ENCODE measurements around the gene GLB1L2.

The GLB1L2 gene

DNA sequence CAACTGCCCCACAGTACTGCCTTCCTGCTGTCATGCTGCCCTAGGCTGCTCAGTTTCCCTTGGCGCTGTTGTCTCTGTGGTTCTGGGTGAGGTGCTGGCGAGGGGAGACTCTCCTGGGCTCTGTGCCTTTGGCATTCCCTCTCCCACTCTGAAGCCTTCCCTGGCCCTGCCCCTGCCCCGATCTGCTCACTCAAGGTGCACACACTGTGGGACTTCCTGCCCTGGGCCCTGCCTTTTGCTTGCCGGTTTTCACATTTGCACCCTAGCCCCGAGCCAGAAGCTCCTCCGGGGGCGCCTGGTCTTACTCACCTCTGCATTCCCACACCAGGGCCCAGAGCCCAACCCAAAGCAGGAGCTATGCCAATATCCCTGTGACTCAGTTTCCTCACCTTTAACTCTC lies 68.2 kb downstream of the GLB1L2 start:
- no peak overlapping the region for H3K9ac ChIP-seq (ENCODE audit: low read depth, low read length)
- H3K27ac ChIP-seq (ENCODE audit: low read depth, low read length): no peak overlapping the region
- WGBS: 91% methylated on average over 7 of the region's 7 CpGs
- no peaks in the 10 kb centered on the region for H3K4me1 ChIP-seq (ENCODE audit: insufficient read depth, low read length)
- H3K27me3 ChIP-seq (ENCODE audit: insufficient read depth, low read length): no peaks in the 10 kb centered on the region
- H3K4me3 ChIP-seq (ENCODE audit: low read length): no peak overlapping the region
- 0 out of 2 replicates have a peak, but pooled peaks cover 3% of the 10 kb centered on the region for H3K36me3 ChIP-seq (ENCODE audit: insufficient read depth, low read length)
- H3K9me3 ChIP-seq (ENCODE audit: insufficient read depth, low read depth, low read length): no peaks in the 10 kb centered on the region

DNA sequence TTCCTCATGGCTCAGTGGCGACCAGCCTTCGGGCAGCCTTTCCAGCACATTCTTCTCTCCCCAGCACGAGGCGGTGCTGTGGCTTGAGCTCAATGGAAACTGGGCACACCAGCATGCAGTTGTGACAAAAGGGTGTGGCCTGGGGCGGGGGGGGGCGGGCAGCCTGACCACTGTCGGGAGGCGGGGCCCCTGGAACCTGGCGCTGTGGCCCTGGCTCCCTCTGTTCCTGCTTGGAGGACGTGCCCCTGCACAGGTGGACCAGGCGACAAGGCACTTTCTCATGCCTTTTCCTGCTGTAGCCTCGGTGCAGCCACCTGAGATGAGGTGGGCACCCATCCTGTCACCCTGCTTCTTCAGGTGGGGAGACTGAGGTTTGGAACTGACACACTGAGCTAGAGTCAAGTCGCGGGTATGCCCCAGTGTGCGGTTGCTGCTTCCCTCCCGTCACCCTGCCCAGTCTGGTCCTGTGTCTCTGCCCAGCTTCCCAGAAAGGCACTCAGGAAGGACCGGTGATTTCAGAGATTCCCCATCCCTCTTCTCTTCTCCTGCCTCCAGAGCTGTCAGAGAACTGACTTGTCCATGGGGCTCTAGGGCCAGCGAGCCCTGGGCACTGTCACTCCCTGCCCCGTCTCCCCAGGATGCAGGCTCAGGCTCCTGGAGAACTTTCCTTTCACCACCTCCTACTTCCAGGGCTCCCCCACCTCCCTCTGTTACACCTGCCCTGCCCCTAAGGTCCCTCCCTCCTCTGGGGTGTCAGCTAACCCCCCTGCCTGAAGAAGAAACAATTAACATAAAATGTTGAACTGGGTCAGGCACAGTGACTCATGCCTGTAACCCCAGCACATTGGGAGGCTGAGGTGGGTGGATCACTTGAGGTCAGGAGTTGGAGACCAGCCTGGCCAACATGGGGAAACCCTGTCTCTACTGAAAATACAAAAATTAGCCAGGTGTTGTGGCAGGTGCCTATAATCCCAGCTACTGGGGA lies 70.3 kb downstream of the GLB1L2 start:
- H3K4me1 ChIP-seq (ENCODE audit: insufficient read depth, low read length): no peaks in the 10 kb centered on the region
- H3K27ac ChIP-seq (ENCODE audit: low read depth, low read length): no peak overlapping the region
- no peak overlapping the region for H3K9ac ChIP-seq (ENCODE audit: low read depth, low read length)
- H3K9me3 ChIP-seq (ENCODE audit: insufficient read depth, low read depth, low read length): no peaks in the 10 kb centered on the region
- H3K36me3 ChIP-seq (ENCODE audit: insufficient read depth, low read length): 0 out of 2 replicates have a peak, but pooled peaks cover 3% of the 10 kb centered on the region
- WGBS: 83% methylated on average over 19 of the region's 19 CpGs
- no peaks in the 10 kb centered on the region for H3K27me3 ChIP-seq (ENCODE audit: insufficient read depth, low read length)
- no peak overlapping the region for H3K4me3 ChIP-seq (ENCODE audit: low read length)

DNA sequence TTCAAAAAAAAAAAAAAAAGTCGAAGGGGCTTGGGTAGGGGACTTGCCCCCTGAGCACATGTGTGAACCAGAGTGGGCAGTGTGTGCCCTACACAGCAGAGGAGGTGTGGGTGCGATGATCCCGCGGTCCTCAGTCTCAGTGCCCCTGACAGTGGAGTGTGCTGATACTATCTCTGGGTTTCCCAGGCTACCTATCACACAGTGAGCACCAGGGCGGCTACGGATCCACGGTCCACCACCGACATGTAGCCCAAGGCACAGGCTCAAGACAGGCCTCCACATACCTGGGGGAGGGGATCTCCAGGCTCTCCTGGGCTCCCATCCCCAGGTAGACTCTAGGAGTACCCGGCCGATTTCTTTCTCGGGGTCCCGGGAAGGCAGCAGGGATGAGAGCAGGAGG lies 71.1 kb downstream of the GLB1L2 start:
- no peak overlapping the region for H3K27ac ChIP-seq (ENCODE audit: low read depth, low read length)
- WGBS: 93% methylated on average over 12 of the region's 12 CpGs

DNA sequence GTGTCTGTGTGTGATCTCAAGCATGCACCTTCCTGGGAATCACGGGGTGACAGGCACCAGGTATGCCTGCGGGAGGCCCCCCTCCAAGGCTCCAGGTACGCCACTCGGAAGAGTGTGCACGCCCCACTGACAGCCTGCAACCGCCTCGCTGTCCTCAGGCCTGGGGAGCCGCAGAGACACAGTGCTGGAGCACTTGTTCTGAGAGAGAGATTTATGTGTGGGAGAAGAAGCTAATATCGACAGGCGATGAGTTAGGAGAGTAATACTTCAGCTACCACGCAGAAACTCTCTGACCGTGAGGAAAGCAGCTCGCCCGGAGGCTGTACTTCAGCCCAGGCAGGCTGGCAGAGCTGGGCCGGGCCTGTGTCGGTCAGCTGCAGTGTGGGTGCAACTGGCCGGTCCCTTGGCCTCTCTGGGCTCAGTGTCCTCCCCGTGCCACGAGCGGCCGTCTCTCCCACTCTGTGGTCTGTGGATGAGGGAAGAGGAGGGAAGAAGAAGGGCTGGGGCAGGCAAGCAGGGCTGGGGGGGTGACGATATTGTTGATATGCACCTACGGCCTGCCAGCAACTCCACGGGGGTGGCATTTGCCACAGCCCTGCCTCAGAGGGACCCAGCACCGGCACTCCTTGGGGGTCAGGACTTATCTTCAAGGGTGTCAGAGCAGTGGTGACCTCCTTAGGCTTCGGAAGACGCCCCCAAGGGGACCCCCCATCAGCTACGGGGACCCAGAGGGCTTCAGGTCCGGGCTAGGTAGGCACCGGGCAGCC lies 73.0 kb downstream of the GLB1L2 start:
- H3K9ac ChIP-seq (ENCODE audit: low read depth, low read length): no peak overlapping the region
- WGBS: 94% methylated on average over 30 of the region's 30 CpGs
- peaks cover 4% of the 10 kb centered on the region; the same call in 1 of the 2 replicates for H3K4me1 ChIP-seq (ENCODE audit: insufficient read depth, low read length)
- no peak overlapping the region for H3K4me3 ChIP-seq (ENCODE audit: low read length)
- no peaks in the 10 kb centered on the region for H3K9me3 ChIP-seq (ENCODE audit: insufficient read depth, low read depth, low read length)
- H3K36me3 ChIP-seq (ENCODE audit: insufficient read depth, low read length): 0 out of 2 replicates have a peak, but pooled peaks cover 3% of the 10 kb centered on the region
- H3K27me3 ChIP-seq (ENCODE audit: insufficient read depth, low read length): no peaks in the 10 kb centered on the region
- H3K27ac ChIP-seq (ENCODE audit: low read depth, low read length): no peak overlapping the region

More for the DNA sequence above, 71.1 kb downstream of the GLB1L2 start:
- Histone ChIP-seq H3K4me3 (ENCODE audit: low read length) (no peak overlapping the region), H3K9ac (ENCODE audit: low read depth, low read length) (no peak overlapping the region), H3K36me3 (ENCODE audit: insufficient read depth, low read length) (0 out of 2 replicates have a peak, but pooled peaks cover 3% of the 10 kb centered on the region), H3K27me3 (ENCODE audit: insufficient read depth, low read length) (no peaks in the 10 kb centered on the region), H3K4me1 (ENCODE audit: insufficient read depth, low read length) (no peaks in the 10 kb centered on the region), H3K9me3 (ENCODE audit: insufficient read depth, low read depth, low read length) (no peaks in the 10 kb centered on the region)

DNA sequence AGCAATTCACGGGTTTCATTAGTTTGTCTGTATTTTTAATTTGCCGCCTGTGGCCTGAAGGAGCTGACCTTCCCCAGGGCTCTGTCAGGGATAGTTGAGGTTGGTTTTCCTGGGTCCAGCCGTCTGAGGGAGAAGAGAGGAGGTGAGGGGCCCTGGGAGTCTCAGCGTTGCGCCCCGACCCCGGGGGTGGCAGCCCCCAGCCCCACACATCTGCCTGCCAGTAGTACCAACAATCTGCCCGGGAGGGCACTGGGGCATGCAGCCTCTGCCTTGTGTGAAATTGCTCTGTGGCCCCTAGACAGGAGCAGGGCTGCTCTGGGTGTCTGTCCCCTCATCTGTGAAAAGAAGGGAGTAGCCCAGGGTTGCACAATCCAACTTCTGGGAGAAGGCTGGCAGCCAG lies 73.6 kb downstream of the GLB1L2 start:
- H3K27ac ChIP-seq (ENCODE audit: low read depth, low read length): no peak overlapping the region
- peaks cover 4% of the 10 kb centered on the region; the same call in 1 of the 2 replicates for H3K4me1 ChIP-seq (ENCODE audit: insufficient read depth, low read length)
- no peaks in the 10 kb centered on the region for H3K9me3 ChIP-seq (ENCODE audit: insufficient read depth, low read depth, low read length)
- WGBS: 90% methylated on average over 8 of the region's 8 CpGs
- H3K4me3 ChIP-seq (ENCODE audit: low read length): no peak overlapping the region
- peaks cover 2% of the 10 kb centered on the region; the same call in 1 of the 2 replicates for H3K27me3 ChIP-seq (ENCODE audit: insufficient read depth, low read length)
- H3K36me3 ChIP-seq (ENCODE audit: insufficient read depth, low read length): 0 out of 2 replicates have a peak, but pooled peaks cover 3% of the 10 kb centered on the region
- no peak overlapping the region for H3K9ac ChIP-seq (ENCODE audit: low read depth, low read length)

DNA sequence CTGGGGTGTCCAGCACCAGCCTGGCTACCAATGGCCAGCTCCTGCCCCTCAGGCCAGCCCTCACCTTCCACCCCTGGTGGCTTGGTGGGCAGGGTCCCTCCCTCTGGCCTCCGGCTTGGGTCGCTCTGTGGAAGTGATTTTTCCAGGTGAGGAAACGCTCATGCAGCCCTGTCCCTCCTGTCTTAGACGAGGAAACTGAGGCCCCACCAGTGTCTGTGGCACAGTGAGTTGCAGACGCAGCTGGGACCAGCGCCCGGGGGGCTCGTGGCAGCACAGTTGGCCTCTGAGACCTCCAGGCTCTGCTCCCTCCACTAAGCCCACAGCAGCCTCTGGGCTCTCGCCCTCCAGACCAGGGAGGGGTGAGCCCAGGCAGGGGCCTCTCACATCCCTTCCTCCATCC lies 74.1 kb downstream of the GLB1L2 start:
- WGBS: 88% methylated on average over 9 of the region's 9 CpGs
- Histone ChIP-seq H3K27ac (ENCODE audit: low read depth, low read length) (no peak overlapping the region), H3K9ac (ENCODE audit: low read depth, low read length) (no peak overlapping the region), H3K36me3 (ENCODE audit: insufficient read depth, low read length) (0 out of 2 replicates have a peak, but pooled peaks cover 3% of the 10 kb centered on the region), H3K4me3 (ENCODE audit: low read length) (no peak overlapping the region), H3K4me1 (ENCODE audit: insufficient read depth, low read length) (peaks cover 4% of the 10 kb centered on the region; the same call in 1 of the 2 replicates), H3K27me3 (ENCODE audit: insufficient read depth, low read length) (peaks cover 6% of the 10 kb centered on the region), H3K9me3 (ENCODE audit: insufficient read depth, low read depth, low read length) (no peaks in the 10 kb centered on the region)

DNA sequence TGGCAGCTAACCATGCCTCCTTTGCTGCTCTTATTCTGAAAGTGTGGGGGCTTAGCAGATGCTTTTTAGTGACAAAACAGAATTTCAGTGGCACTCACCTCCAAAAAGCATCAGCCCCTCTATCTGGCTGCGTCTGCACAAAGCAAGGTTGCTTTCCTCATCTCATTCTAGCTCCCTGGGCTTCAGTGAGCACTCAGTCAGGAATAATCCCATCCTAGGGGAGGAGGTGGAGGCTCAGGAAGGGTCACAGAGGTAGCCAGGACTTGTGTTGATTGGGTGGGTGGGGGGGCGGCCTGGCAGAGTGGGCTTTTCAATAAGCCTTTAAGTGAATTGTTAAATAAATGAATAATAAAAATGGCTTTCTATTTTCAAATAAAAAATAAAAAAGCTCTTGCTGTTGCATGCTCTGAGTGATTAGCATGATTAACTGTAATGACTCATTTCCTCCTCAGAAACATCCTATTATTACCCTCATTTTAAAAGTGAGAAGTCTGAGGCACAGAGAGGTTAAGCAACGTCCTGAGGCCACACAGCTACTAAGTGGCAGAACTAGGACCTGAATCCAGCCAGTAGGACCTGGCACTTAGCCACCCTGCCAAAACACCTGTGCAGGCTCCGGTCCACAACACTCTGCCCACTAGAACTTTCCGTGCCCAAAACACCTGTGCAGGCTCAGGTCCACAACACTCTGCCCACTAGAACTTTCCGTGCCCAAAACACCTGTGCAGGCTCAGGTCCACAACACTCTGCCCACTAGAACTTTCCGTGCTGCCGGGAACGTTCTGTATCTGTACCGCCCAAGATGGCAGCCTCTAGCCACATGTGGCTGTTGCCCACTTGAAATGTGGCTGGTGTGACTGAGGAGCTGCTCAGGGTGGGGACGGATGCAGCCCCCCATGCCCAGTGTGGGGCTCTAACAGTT lies 74.7 kb downstream of the GLB1L2 start:
- Histone ChIP-seq H3K27me3 (ENCODE audit: insufficient read depth, low read length) (peaks cover 12% of the 10 kb centered on the region), H3K4me3 (ENCODE audit: low read length) (no peak overlapping the region), H3K9me3 (ENCODE audit: insufficient read depth, low read depth, low read length) (no peaks in the 10 kb centered on the region), H3K9ac (ENCODE audit: low read depth, low read length) (no peak overlapping the region), H3K4me1 (ENCODE audit: insufficient read depth, low read length) (peaks cover 4% of the 10 kb centered on the region), H3K36me3 (ENCODE audit: insufficient read depth, low read length) (0 out of 2 replicates have a peak, but pooled peaks cover 3% of the 10 kb centered on the region), H3K27ac (ENCODE audit: low read depth, low read length) (no peak overlapping the region)
- WGBS: 91% methylated on average over 10 of the region's 11 CpGs

DNA sequence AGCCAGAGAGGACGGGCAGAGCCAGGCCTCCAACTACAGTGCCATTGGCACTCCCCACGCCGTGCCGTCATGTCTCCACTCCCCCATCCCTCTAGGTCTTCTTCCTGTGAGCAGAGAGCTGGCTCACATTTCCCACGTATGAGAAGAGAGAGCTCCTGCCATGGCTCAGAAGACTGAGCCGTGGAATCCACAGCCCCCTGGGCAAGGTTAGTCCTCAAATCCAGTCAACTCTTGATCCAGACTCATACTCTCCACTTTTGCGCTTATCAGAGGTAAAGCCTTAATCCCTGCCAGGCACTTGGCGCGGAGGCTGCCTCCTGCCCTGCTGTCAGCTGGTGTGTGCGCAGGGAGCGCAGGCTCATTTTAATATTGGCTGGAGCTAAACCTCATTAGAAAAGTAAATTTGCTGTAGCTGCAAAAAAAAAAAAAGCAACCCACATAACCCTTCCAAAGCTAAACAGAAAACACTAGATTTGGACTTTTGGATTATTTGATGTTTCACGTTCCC lies 75.6 kb downstream of the GLB1L2 start:
- Histone ChIP-seq H3K36me3 (ENCODE audit: insufficient read depth, low read length) (0 out of 2 replicates have a peak, but pooled peaks cover 3% of the 10 kb centered on the region), H3K9ac (ENCODE audit: low read depth, low read length) (no peak overlapping the region), H3K27me3 (ENCODE audit: insufficient read depth, low read length) (peaks cover 12% of the 10 kb centered on the region), H3K27ac (ENCODE audit: low read depth, low read length) (no peak overlapping the region), H3K4me1 (ENCODE audit: insufficient read depth, low read length) (peaks cover 4% of the 10 kb centered on the region), H3K4me3 (ENCODE audit: low read length) (no peak overlapping the region), H3K9me3 (ENCODE audit: insufficient read depth, low read depth, low read length) (no peaks in the 10 kb centered on the region)
- WGBS: 83% methylated on average over 12 of the region's 12 CpGs

DNA sequence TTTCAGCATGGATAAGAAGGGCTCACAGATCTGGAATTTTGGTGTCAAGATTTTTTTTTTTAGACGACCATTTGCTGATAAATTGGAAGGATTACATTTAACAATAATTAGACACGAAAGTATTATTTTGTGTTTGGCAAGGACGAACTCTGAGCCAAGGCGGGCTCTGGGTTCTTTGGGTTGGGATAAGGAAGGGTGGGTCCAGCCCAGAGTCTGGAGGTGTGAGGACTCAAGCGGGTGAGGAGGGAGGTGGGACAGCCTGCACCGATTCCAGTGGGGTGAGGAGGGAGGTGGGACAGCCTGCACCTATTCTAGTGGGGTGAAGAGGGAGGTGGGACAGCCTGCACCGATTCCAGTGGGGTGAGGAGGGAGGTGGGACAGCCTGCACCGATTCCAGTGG lies 76.1 kb downstream of the GLB1L2 start:
- no peak overlapping the region for H3K27ac ChIP-seq (ENCODE audit: low read depth, low read length)
- H3K27me3 ChIP-seq (ENCODE audit: insufficient read depth, low read length): peaks cover 14% of the 10 kb centered on the region
- 86% methylated on average over 8 of the region's 8 CpGs for WGBS
- no peaks in the 10 kb centered on the region for H3K9me3 ChIP-seq (ENCODE audit: insufficient read depth, low read depth, low read length)
- 0 out of 2 replicates have a peak, but pooled peaks cover 3% of the 10 kb centered on the region for H3K36me3 ChIP-seq (ENCODE audit: insufficient read depth, low read length)
- peaks cover 4% of the 10 kb centered on the region for H3K4me1 ChIP-seq (ENCODE audit: insufficient read depth, low read length)
- H3K4me3 ChIP-seq (ENCODE audit: low read length): no peak overlapping the region
- H3K9ac ChIP-seq (ENCODE audit: low read depth, low read length): no peak overlapping the region
